HG03060 (cell line): ENCODE measurements around the gene GPRC5C.

Experiments used
- ATAC-seq: cut with Tn5 transposase; IDR thresholded peaks from one replicate; pipeline ENCODE4 v1.9.1; 2021; ENCODE audit warnings: low read depth, moderate number of reproducible peaks; ENCODE audit not compliant: unreplicated experiment

Gene GPRC5C

GRCh38 chr17:74451557-74451956, 19.7 kb downstream of the GPRC5C start:
- ATAC-seq, result no peak

- no peak for ATAC-seq
Measured at GRCh38 chr17:74452033-74452840, 20.3 kb downstream of the GPRC5C start.

GRCh38 chr17:74452841-74453661, 21.2 kb downstream of the GPRC5C start:
- ATAC-seq, result no peak

GRCh38 chr17:74453665-74454196, 21.8 kb downstream of the GPRC5C start:
- ATAC-seq, result no peak

- no peak for ATAC-seq
Measured at GRCh38 chr17:74454197-74455024, 22.5 kb downstream of the GPRC5C start.

DNA sequence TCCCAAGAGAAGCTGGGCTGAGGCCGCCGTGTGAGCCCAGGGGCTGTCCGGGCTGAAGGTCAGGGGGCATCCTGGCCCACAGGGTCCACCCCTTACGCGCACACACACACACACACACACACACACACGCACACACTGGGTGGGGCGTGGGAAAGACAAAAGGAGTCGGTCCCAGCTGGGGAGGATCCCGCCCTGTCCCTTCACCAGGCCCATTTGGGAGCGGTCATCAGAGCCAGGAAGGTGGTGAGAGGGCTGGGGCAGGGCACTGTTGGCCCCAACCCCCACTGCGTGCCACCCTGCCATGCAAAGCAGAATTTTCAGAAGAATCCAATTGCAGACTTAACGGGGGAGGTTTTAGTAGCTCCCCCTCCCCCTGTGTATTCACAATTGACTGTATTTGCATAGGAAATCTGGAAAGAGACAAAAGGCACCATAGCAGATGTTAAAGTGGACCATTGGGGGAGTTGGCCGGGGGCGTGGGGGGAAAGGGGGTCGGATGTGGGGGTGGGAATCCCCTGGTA, 23.2 kb downstream of the GPRC5C start:
- ATAC-seq, result no peak

GRCh38 chr17:74455821-74456220, 23.9 kb downstream of the GPRC5C start:
- no peak for ATAC-seq

- no peak for ATAC-seq
Measured at GRCh38 chr17:74457146-74457819, 25.4 kb downstream of the GPRC5C start.

GRCh38 chr17:74457820-74458166, 25.9 kb downstream of the GPRC5C start:
- ATAC-seq, result no peak

GRCh38 chr17:74458835-74459234, 26.9 kb downstream of the GPRC5C start:
- ATAC-seq, result no peak

DNA sequence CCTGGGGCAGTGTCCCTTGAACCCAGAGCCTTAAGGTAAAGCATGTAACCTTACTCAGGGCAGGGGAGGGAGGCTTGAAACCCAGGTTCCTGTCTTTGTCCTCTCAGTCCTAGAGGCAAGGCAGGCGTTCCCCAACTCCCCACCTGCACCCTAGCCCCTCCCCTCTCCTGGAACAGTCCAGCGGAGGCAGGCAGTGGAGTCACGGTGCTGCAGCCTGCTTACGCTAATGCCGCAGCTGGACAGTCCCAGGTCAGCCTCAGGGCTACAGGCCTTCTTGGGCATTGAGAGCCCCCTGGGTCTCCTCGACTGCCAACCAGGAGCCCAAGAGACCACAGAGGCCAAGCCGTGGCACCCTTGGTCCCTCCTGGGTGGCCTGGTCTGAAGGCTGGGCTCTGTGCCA, 27.7 kb downstream of the GPRC5C start:
- no peak for ATAC-seq

DNA sequence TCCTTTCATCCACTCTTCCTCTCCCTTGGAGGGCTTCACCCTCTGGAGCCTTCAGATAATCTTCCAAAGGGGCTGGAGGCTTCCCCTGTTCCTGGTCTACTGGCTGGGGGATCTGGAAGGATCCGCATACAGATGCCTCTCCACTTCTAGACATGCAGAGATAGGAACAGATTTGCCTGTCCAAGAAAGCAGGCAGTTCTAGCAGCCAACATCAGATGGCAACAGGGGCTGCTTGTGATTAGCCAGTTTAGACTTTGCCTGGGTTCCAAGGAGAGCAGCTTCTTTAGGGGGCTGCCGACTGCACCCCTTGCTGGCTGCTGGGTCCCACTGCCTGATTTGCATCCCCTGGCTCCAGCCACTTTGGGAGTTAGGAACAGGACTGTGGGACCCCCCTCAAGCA, 28.4 kb downstream of the GPRC5C start:
- ATAC-seq, result no peak

DNA sequence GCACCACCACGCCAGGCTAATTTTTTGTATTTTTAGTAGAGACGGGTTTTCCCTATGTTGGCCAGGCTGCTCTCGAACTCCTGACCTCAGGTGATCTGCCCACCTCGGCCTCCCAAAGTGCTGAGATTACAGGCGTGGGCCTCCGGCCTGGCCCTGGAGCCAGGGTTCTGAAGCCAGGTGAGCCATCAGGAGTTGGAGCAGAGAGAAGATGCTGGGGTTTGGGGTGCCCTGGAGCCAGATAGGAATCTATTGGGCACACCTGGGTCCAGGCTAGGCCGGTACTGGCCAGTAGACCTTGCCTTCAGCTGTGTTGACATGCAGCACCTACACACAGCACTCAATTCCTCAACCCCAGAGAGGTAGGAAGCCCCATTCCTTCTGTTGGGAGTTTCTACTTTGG, 29.1 kb downstream of the GPRC5C start:
- ATAC-seq, result no peak

- no peak for ATAC-seq
Measured at GRCh38 chr17:74461611-74462010, 29.7 kb downstream of the GPRC5C start.

DNA sequence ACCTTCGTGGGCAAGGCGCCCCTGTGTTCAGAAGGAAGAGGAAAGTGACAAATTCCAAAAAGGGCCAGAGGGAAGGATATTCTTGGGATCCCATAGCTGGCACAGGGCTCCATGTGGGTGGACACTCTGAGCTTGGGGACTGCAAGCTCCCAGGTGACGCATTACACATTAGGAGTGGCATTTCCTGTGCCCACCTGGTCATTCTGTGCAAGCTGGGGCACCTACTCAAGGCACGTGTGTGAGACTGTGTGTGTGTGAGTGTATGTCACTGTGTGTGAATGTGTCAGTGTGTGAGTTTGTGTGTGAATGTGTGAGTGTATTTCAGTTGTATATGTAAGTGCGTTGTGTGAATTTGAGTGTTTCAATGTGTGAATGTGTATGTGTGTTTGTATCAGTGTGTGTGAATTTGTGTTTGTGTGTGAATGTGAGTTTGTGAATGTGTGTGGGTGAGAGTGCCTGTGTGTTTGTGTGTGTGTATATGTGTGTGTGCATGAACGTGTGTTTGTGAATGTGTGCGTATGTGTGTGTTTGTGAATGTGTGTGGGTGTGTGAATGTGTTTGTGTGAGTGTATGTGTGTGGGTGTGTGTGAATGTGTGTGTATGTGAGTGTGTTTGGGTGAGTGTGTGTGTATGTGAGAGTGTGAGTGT, 33.0 kb downstream of the GPRC5C start:
- no peak for ATAC-seq

DNA sequence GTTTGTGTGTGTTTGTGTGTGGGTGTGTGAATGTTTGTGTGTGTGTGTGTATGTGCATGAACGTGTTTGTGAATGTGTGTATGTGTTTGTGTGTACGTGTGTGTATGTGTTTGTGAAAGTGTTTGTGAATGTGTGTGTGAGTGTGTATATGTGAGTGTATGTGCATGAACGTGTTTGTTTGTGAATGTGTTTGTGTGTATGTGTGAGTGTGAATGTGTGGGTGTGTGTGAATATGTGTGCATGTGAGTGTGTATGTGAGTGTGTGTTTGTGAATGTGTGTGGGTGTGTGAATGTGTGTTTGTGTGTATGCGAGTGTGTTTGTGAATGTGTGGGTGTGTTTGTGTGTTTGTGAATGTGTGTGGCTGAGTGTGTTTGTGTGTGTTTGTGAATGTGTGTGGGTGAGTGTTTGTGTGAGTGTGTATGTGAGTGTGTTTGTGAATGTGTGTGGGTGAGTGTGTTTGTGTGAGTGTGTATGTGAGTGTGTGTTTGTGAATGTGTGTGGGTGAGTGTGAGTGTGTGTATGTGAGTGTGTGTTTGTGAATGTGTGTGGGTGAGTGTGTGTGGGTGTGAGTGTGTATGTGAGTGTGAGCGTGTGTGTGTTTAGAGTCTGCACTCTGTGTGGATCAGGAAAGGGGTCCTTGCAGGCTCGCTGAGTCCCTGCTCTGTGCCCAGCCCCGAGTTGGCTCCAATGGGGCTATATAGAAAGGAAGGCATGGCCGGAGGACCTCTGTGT, 33.7 kb downstream of the GPRC5C start:
- no peak for ATAC-seq

DNA sequence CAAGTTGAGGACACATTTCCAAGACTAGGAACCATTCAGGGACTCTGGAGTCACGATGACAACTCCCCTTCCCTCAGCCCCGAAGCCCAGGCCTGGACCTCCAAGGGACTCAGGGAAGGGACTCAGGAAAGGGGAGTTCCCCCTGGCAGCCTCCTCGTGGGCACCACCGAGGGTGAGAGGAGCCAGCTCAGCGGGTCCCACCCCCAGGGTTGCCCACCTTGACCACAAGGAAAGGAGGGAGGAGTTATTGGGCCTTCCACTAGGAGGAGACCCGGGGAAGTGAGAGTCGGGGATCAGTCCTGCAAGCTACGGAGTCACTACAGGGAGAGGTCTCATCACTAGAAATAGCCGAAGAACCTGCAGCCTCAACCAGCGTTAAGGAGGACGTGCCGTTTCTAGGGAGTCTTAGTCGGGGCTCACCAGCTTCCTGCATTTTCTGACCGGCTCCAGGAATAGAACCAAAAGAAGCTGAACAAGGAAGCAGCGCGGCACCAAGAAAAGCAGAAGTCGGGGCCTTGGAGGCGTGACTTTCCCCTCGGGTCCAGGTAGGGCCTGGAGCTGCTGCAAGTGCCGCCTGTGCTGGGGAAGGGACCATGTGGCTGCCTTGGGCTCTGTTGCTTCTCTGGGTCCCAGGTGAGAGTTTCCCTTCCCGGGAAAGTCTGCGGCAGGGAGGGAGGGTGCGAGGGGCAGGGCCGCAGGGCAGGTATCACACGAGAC, 34.4 kb downstream of the GPRC5C start, which contains the start of gene CD300A:
CD300A (plus strand) TSS at position 524 of the 717 bp plus-strand sequence; CDS start at position 594, 70 bp downstream.
- no peak for ATAC-seq

DNA sequence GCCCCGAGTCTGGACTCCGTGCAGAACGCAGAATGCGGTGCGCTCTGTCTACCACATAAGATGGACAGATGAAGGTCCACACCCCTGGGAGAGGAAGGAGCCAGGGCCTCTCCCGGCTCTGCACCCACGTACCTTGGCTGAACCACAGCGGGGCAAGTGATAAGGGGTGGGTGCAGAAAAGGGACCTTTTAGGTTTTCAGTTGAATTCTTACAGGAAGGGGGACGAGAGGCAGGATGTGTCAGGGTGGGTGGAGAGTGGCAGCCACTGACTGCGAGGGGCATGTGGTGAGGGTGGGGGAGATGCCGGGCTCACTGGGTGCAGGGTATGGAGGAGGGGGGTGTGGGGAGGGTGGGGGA, 34.9 kb downstream of the GPRC5C start:
- ATAC-seq, result no peak
